K562 (cell line): ENCODE data around the gene RNH1. TPM values are rescaled to one million over a fixed set of nuclear protein-coding genes. Genes with fewer than 3 reads are reported as not detected.

Source experiments
- ATAC-seq: fragments of 200-7000 bp; cut with Tn5 transposase; 3 replicates; pipeline ENCODE4 v1.9.1; 2020; ENCODE audit warnings: moderate library complexity
- BruUV-seq: library from RNA; stranded (reverse); fragments of 400-500 nt; replicated peaks from 2 replicates; lab custom pipeline; 2021; lab: Mats Ljungman, UMichigan
- CTCF ChIA-PET: fragments of 300-600 bp; formaldehyde crosslinking; extraction: SDS; loops from one replicate; lab custom pipeline; 2021; ENCODE audit warnings: low intra/inter-chr PET ratio; lab: Yijun Ruan, JAX
- POLR2A ChIA-PET: fragments of 300-600, 350-650 bp; sonication (Branson Sonifier 250); formaldehyde crosslinking; extraction: SDS; loops from one replicate; lab custom pipeline; 2021; ENCODE audit warnings: antibody characterized with exemption, inconsistent platforms; lab: Yijun Ruan, JAX
- DNase-seq, 4 experiments: peaks; one replicate each; pipeline versions ENCODE4 v3.0.0 to v3.0.0-alpha.2; 2011 to 2018; ENCODE audit warnings: low spot score in 3 of 4, mixed read lengths in 3 of 4; ENCODE audit errors: extremely low read depth in 1 of 4
- FAIRE-seq: peaks from 2 replicates; lab custom pipeline; 2011; peaks lifted over from hg19 to GRCh38; lab: Jason Lieb, UNC
- H2AFZ ChIP-seq: 2 replicates; pipeline ENCODE4 v1.6.0; 2011; ENCODE audit warnings: low read depth, low read length, control low read depth, inconsistent platforms
- H3K27ac ChIP-seq: fragments of 200-600 bp; 3 replicates; pipeline ENCODE4 v1.8.0; 2011; ENCODE audit warnings: low read depth, mild to moderate bottlenecking, control low read depth, inconsistent platforms, low read length, moderate library complexity, mixed read lengths; ENCODE audit errors: extremely low read depth
- H3K27me3 ChIP-seq, 2 experiments: fragments of 300-600 bp in 1 of 2; 2 replicates in 1 of 2; 3 replicates in 1 of 2; pipeline versions ENCODE4 v1.6.0 to v1.8.0; 2011; ENCODE audit warnings: inconsistent platforms in 2 of 2, low read length in 2 of 2, mild to moderate bottlenecking in 1 of 2, mixed read lengths in 1 of 2, moderate library complexity in 1 of 2; ENCODE audit not compliant: control insufficient read depth in 2 of 2, insufficient read depth in 2 of 2
- H3K36me3 ChIP-seq: fragments of 300-600 bp; 3 replicates; pipeline ENCODE4 v1.8.0; 2011; ENCODE audit warnings: mild to moderate bottlenecking, low read length, inconsistent platforms; ENCODE audit not compliant: control insufficient read depth, insufficient read depth
- H3K4me1 ChIP-seq, 2 experiments: fragments of 200-600 bp in 1 of 2; replicated peaks in 1 of 2; 2 replicates in 1 of 2; 3 replicates in 1 of 2; pipeline versions ENCODE4 v1.5.1 to v1.8.0; 2011; ENCODE audit warnings: inconsistent platforms in 2 of 2, low read length in 2 of 2, mild to moderate bottlenecking in 1 of 2, mixed read lengths in 1 of 2, moderate library complexity in 1 of 2; ENCODE audit not compliant: control insufficient read depth in 2 of 2, insufficient read depth in 2 of 2
- H3K4me2 ChIP-seq: 2 replicates; pipeline ENCODE4 v1.6.1; 2011; ENCODE audit warnings: low read length, control low read depth, inconsistent platforms, mixed read lengths; ENCODE audit not compliant: insufficient read depth
- H3K4me3 ChIP-seq: fragments of 200-600 bp; sonication (generic), shearing (Covaris generic); 2 replicates; pipeline ENCODE4 v1.5.1; 2016; ENCODE audit warnings: control low read depth, inconsistent platforms
- H3K79me2 ChIP-seq: fragments of 200-600 bp; 3 replicates; pipeline ENCODE4 v1.8.0; 2011; ENCODE audit warnings: low read length, inconsistent platforms; ENCODE audit not compliant: control insufficient read depth, insufficient read depth
- H3K9ac ChIP-seq, 2 experiments: 2 replicates each; pipeline versions ENCODE4 v1.6.0 to v1.6.1; 2011; ENCODE audit warnings: low read depth in 2 of 2, low read length in 2 of 2, control low read depth in 1 of 2, inconsistent platforms in 1 of 2, mild to moderate bottlenecking in 1 of 2, mixed read lengths in 1 of 2; ENCODE audit not compliant: insufficient read depth in 1 of 2
- H3K9me1 ChIP-seq: one replicate; pipeline ENCODE4 v1.6.0; 2011; ENCODE audit warnings: inconsistent platforms, mild to moderate bottlenecking, low read length, moderate library complexity; ENCODE audit not compliant: control insufficient read depth, insufficient read depth
- H3K9me3 ChIP-seq: replicated peaks from 2 replicates; pipeline ENCODE4 v1.5.1; 2011; ENCODE audit warnings: low read depth, low read length, inconsistent platforms; ENCODE audit not compliant: control insufficient read depth, insufficient read depth
- H4K20me1 ChIP-seq: replicated peaks from 2 replicates; pipeline ENCODE4 v1.6.1; 2011; ENCODE audit warnings: low read length, inconsistent platforms, mixed read lengths; ENCODE audit not compliant: control insufficient read depth, insufficient read depth
- ARNT ChIP-seq, 2 experiments: fragments of 450-650 bp; IDR thresholded peaks; 2 replicates each; pipeline ENCODE4 v1.6.1; 2016; ENCODE audit warnings: mild to moderate bottlenecking in 1 of 2
- ASH1L ChIP-seq: fragments of 450-650 bp; IDR thresholded peaks from 2 replicates; pipeline ENCODE4 v1.6.1; 2018; ENCODE audit warnings: borderline replicate concordance, mild to moderate bottlenecking, low read depth; ENCODE audit not compliant: partially characterized antibody
- CREB1 ChIP-seq, 2 experiments: sonication (generic) in 1 of 2; formaldehyde crosslinking in 1 of 2; IDR thresholded peaks; 2 replicates each; pipeline versions ENCODE4 v1.6.1 to v1.8.0; 2012 to 2022; ENCODE audit warnings: inconsistent platforms in 1 of 2, mild to moderate bottlenecking in 1 of 2, missing genetic modification reagents in 1 of 2, moderate library complexity in 1 of 2
- GABPB1 ChIP-seq: sonication (generic); formaldehyde crosslinking; IDR thresholded peaks from 2 replicates; pipeline ENCODE4 v1.8.0; 2022; ENCODE audit warnings: mild to moderate bottlenecking, missing genetic modification reagents
- PTBP1 ChIP-seq: fragments of 200-400 bp; formaldehyde crosslinking; IDR thresholded peaks from 2 replicates; pipeline ENCODE4 v1.6.1; 2017; ENCODE audit warnings: low read depth, low read length
- SAFB2 ChIP-seq: fragments of 200-400 bp; formaldehyde crosslinking; IDR thresholded peaks from 2 replicates; pipeline ENCODE4 v1.6.1; 2018; ENCODE audit warnings: borderline replicate concordance, low read length, low read depth, moderate library complexity; ENCODE audit not compliant: severe bottlenecking
- ZNF124 ChIP-seq: sonication (generic); formaldehyde crosslinking; IDR thresholded peaks from 2 replicates; pipeline ENCODE4 v1.8.1; 2022; ENCODE audit warnings: missing genetic modification reagents
- ZNF347 ChIP-seq: fragments of 450-650 bp; formaldehyde crosslinking; IDR thresholded peaks from 2 replicates; pipeline ENCODE4 v1.4.0; 2020; ENCODE audit warnings: low read depth, mild to moderate bottlenecking, moderate library complexity
- ZNF717 ChIP-seq: fragments of 250-450 bp; sonication (Bioruptor Pico); IDR thresholded peaks from 2 replicates; pipeline ENCODE4 v1.5.0; 2021
- ZNF830 ChIP-seq: fragments of 250-450 bp; sonication (Bioruptor Pico); IDR thresholded peaks from 2 replicates; pipeline ENCODE4 v1.5.0; 2021; ENCODE audit warnings: mild to moderate bottlenecking
- WGBS: fragments of 100-300 bp; shearing (Covaris generic); methylation state at CpG from one replicate; pipeline ENCODE4 v1.1.6; 2016; ENCODE audit warnings: low coverage, mixed read lengths; ENCODE audit not compliant: insufficient coverage; ENCODE audit errors: missing lambda C conversion rate; 5-methylcytosine and 5-hydroxymethylcytosine counted together
- in situ Hi-C: fragments of 300-500 bp; cut with MboI; formaldehyde crosslinking; loops from 4 replicates; pipeline ENCODE4 v1.15.0; 2018; ENCODE audit warnings: inconsistent platforms, mixed read lengths
- intact Hi-C: fragments of 100-400 bp; cut with micrococcal nuclease; formaldehyde crosslinking; loops from 2 replicates; pipeline ENCODE4 v1.14.2; 2022
- polyA plus RNA-seq, 8 experiments: library from polyadenylated mRNA; depleted of rRNA in 4 of 8; stranded (reverse) in 5 of 8; unstranded in 3 of 8; fragments of >200 nt; fragmentation: Nextera tagmentation in 2 of 8; fragmentation: Illumina TruSeq in 1 of 8; extraction: Ambion mirVana in 2 of 8; extraction: Trizol in 1 of 8; gene quantifications; 2 replicates each; pipeline versions ENCODE4 v1.2.1 to v1.2.3, GENCODE V29; 2011 to 2014; ENCODE audit warnings: inconsistent platforms in 1 of 8, missing spikeins in 1 of 8
- total RNA-seq, 7 experiments: library from RNA; depleted of rRNA in 6 of 7; stranded (reverse); fragments of >200 nt in 6 of 7; fragmentation: Illumina TruSeq in 2 of 7; extraction: Trizol in 2 of 7; gene quantifications; 2 replicates each; pipeline versions ENCODE4 v1.2.1 to v1.2.3, GENCODE V29; 2011 to 2021; ENCODE audit warnings: low replicate concordance in 1 of 7
- TF ChIP-seq, protein P1 (sequence below): IDR thresholded peaks from 2 replicates; pipeline ENCODE4 v1.6.1; 2012; ENCODE audit warnings: low read depth, low read length, improper control_type of control experiment, borderline replicate concordance
- TF ChIP-seq, protein P2 (sequence below): fragments of 250-450 bp; sonication (Bioruptor Pico); IDR thresholded peaks from 2 replicates; pipeline ENCODE4 v1.4.0; 2020; ENCODE audit warnings: mild to moderate bottlenecking, moderate library complexity
- TF ChIP-seq, protein P3 (sequence below): fragments of 450-650 bp; formaldehyde crosslinking; conservative IDR thresholded peaks from 2 replicates; pipeline ENCODE4 v1.4.0; 2022; ENCODE audit warnings: mild to moderate bottlenecking, missing genetic modification characterization
- TF ChIP-seq, protein P4 (sequence below): fragments of 250-450 bp; sonication (Bioruptor Pico); IDR thresholded peaks from 2 replicates; pipeline ENCODE4 v1.5.0; 2021; ENCODE audit warnings: mild to moderate bottlenecking, borderline replicate concordance
- TF ChIP-seq, protein P5 (sequence below): sonication (generic); formaldehyde crosslinking; IDR thresholded peaks from 2 replicates; pipeline ENCODE4 v1.8.0; 2022; ENCODE audit warnings: mild to moderate bottlenecking, missing genetic modification reagents

RNH1 gene
- total and polyA plus RNA-seq, 9 of the 15 experiments (the other 6 are each of a cell fraction or from before 2014, with no cell fraction given) = 2.5 to 160 (median 44.3) TPM

DNA sequence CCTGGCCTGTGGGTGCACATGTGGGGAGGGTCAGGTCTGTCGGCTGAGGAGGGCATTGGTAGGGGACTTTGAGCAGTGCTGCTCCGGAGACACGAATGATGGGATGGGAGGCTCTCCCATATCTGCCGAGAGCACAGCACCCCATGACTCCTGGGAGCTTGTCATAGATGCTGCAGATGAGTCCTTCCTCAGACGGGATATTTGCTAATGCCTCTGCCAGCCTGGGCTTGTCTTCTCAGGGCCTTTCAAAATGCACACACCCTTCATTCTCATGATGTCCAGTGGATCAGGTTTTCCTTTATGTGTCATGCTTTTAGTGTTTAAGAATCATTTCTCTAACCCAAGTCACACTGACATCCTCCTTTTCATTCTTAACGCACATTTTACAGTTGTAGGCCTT lies 8.1 kb upstream of the RNH1 start:
- BruUV-seq = no TSS peak
- ATAC-seq (no peak), DNase-seq (no peak)
- TF ChIP-seq GABPB1 (CRISPR knock-in tag) (no peak), ASH1L (no peak), CREB1 (IDR thresholded peaks at IDR 0.05) (no peak), CREB1 (CRISPR knock-in tag; IDR thresholded peaks at IDR 0.05) (no peak), SAFB2 (no peak), ZNF124 (CRISPR knock-in tag) (no peak), PTBP1 (no peak), ZNF717 (CRISPR knock-in tag) (no peak), ZNF347 (CRISPR knock-in tag) (no peak), ZNF830 (no peak), ARNT (IDR thresholded peaks at IDR 0.05) (no peak)
- TF ChIP-seq, protein P1, sequence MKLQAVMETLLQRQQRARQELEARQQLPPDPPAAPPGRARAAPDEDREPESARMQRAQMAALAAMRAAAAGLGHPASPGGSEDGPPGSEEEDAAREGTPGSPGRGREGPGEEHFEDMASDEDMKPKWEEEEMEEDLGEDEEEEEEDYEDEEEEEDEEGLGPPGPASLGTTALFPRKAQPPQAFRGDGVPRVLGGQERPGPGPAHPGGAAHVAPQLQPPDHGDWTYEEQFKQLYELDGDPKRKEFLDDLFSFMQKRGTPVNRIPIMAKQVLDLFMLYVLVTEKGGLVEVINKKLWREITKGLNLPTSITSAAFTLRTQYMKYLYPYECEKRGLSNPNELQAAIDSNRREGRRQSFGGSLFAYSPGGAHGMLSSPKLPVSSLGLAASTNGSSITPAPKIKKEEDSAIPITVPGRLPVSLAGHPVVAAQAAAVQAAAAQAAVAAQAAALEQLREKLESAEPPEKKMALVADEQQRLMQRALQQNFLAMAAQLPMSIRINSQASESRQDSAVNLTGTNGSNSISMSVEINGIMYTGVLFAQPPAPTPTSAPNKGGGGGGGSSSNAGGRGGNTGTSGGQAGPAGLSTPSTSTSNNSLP = no peak
- TF ChIP-seq, protein P2, sequence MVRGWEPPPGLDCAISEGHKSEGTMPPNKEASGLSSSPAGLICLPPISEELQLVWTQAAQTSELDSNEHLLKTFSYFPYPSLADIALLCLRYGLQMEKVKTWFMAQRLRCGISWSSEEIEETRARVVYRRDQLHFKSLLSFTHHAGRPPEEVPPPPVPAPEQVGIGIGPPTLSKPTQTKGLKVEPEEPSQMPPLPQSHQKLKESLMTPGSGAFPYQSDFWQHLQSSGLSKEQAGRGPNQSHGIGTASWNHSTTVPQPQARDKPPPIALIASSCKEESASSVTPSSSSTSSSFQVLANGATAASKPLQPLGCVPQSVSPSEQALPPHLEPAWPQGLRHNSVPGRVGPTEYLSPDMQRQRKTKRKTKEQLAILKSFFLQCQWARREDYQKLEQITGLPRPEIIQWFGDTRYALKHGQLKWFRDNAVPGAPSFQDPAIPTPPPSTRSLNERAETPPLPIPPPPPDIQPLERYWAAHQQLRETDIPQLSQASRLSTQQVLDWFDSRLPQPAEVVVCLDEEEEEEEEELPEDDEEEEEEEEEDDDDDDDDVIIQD (CRISPR knock-in tag) = no peak
- TF ChIP-seq, protein P3, sequence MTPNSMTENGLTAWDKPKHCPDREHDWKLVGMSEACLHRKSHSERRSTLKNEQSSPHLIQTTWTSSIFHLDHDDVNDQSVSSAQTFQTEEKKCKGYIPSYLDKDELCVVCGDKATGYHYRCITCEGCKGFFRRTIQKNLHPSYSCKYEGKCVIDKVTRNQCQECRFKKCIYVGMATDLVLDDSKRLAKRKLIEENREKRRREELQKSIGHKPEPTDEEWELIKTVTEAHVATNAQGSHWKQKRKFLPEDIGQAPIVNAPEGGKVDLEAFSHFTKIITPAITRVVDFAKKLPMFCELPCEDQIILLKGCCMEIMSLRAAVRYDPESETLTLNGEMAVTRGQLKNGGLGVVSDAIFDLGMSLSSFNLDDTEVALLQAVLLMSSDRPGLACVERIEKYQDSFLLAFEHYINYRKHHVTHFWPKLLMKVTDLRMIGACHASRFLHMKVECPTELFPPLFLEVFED (CRISPR knock-in tag) = no peak
- TF ChIP-seq, protein P4, sequence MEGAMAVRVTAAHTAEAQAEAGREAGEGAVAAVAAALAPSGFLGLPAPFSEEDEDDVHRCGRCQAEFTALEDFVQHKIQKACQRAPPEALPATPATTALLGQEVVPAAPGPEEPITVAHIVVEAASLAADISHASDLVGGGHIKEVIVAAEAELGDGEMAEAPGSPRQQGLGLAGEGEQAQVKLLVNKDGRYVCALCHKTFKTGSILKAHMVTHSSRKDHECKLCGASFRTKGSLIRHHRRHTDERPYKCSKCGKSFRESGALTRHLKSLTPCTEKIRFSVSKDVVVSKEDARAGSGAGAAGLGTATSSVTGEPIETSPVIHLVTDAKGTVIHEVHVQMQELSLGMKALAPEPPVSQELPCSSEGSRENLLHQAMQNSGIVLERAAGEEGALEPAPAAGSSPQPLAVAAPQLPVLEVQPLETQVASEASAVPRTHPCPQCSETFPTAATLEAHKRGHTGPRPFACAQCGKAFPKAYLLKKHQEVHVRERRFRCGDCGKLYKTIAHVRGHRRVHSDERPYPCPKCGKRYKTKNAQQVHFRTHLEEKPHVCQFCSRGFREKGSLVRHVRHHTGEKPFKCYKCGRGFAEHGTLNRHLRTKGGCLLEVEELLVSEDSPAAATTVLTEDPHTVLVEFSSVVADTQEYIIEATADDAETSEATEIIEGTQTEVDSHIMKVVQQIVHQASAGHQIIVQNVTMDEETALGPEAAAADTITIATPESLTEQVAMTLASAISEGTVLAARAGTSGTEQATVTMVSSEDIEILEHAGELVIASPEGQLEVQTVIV (CRISPR knock-in tag) = no peak
- TF ChIP-seq, protein P5, sequence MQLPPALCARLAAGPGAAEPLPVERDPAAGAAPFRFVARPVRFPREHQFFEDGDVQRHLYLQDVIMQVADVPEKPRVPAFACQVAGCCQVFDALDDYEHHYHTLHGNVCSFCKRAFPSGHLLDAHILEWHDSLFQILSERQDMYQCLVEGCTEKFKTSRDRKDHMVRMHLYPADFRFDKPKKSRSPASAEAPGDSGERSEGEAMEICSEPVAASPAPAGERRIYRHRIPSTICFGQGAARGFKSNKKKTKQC (CRISPR knock-in tag) = no peak

More for the DNA sequence above, 8.1 kb upstream of the RNH1 start:
- Histone ChIP-seq H3K4me2 (no peak overlapping the region), H3K36me3 (peaks cover 29% of the 10 kb centered on the region; the same call in 2 of the 3 replicates), H3K9me3 (peaks cover 4% of the 10 kb centered on the region), H3K4me1 (peaks cover 0 to 12% of the 10 kb centered on the region in 2 experiments; a peak in 3 of 5 replicates), H3K27me3 (no peaks in the 10 kb centered on the region), H2AFZ (no peak overlapping the region), H3K4me3 (no peak overlapping the region), H3K79me2 (no peaks in the 10 kb centered on the region), H3K9me1 (no peaks in the 10 kb centered on the region), H4K20me1 (no peaks in the 10 kb centered on the region), H3K9ac (no peak overlapping the region), H3K27ac (no peak overlapping the region)
- intact Hi-C loops (loop anchor here (5.0 kb wide), 1 partner anchor 73 kb away; the partner anchor contains the start of gene ANO9), in situ Hi-C loops (loop anchor here (5.0 kb wide), 1 partner anchor 318 kb away; a partner anchor contains a TSS)
- CTCF ChIA-PET = no interaction called here
- POLR2A ChIA-PET = no interaction called here
- WGBS = 91% methylated on average over 6 of the region's 6 CpGs
- no peak for FAIRE-seq
